Stomach (tissue), 9 donors: Measurements from ENCODE around the gene MRPL55. TPM values are rescaled to one million over a fixed set of nuclear protein-coding genes. Genes with fewer than 3 reads are reported as not detected.

Experiments used
- DNase-seq, 2 donors: peaks; one replicate each; pipeline versions ENCODE4 v3.0.0 to v3.0.0-alpha.2; 2013 to 2019
- H3K27ac ChIP-seq, 5 donors: fragments of 200-600 bp in 4 of 5; sonication (generic) in 4 of 5; one replicate each; pipeline ENCODE4 v1.5.1; 2013 to 2019; ENCODE audit warnings: mild to moderate bottlenecking in 1 of 5, moderate library complexity in 1 of 5
- H3K27me3 ChIP-seq, 3 donors: fragments of 200-600 bp; sonication (generic); one replicate each; pipeline ENCODE4 v1.5.1; 2017 to 2019; ENCODE audit warnings: mixed run types in 1 of 3
- H3K36me3 ChIP-seq, 4 donors: fragments of 200-600 bp; sonication (generic); 1 replicate in 3 of 4; 2 replicates in 1 of 4; pipeline ENCODE4 v1.5.1; 2016 to 2019
- H3K4me1 ChIP-seq, 4 donors: fragments of 200-600 bp; sonication (generic); one replicate each; pipeline ENCODE4 v1.5.1; 2016 to 2019
- H3K4me3 ChIP-seq, 4 donors: fragments of 200-600 bp; sonication (generic) in 3 of 4; one replicate each; pipeline ENCODE4 v1.5.1; 2016 to 2019; ENCODE audit warnings: mild to moderate bottlenecking in 1 of 4
- H3K9me3 ChIP-seq, 4 donors: fragments of 200-600 bp; sonication (generic); one replicate each; pipeline ENCODE4 v1.5.1; 2016 to 2019
- EP300 ChIP-seq: sonication (generic); formaldehyde crosslinking; IDR thresholded peaks from one replicate; pipeline ENCODE4 v1.6.1; 2017; ENCODE audit warnings: antibody characterized with exemption
- POLR2A ChIP-seq, 4 donors: fragments of 450-650 bp; IDR thresholded peaks; one replicate each; pipeline ENCODE4 v1.6.1; 2016; ENCODE audit warnings: antibody characterized with exemption in 4 of 4, control low read depth in 2 of 4, mild to moderate bottlenecking in 1 of 4, moderate library complexity in 1 of 4
- POLR2AphosphoS5 ChIP-seq, 3 donors: sonication (generic); formaldehyde crosslinking; IDR thresholded peaks; one replicate each; pipeline ENCODE4 v1.6.1; 2016; ENCODE audit warnings: antibody characterized with exemption in 3 of 3
- WGBS, 5 donors: extraction: QIAGEN DNeasy Blood & Tissue Kit in 3 of 5; methylation state at CpG; one replicate each; pipeline versions ENCODE4 v1.1.5 to v1.1.7; 2013 to 2018; 5-methylcytosine and 5-hydroxymethylcytosine counted together
- intact Hi-C: fragments of 100-400 bp; cut with DNase I; formaldehyde crosslinking; loops from one replicate; pipeline ENCODE4 v1.15.1; 2023; ENCODE audit warnings: low total_unique reads
- polyA plus RNA-seq, 3 donors: library from polyadenylated mRNA; stranded (reverse); fragments of 200-250 nt; gene quantifications; one replicate each; pipeline ENCODE4 v1.2.3, GENCODE V29; 2013
- total RNA-seq, 5 donors: library from RNA; depleted of rRNA; stranded (reverse); fragments of >200 nt; gene quantifications; one replicate each; pipeline versions ENCODE4 v1.1.0 to v1.2.3, GENCODE V29; 2014 to 2016
- TF ChIP-seq, protein P1 (sequence below), 7 experiments: fragments of 450-650 bp in 4 of 7; fragments of 200-600 bp in 3 of 7; sonication (generic) in 3 of 7; IDR thresholded peaks; one replicate each; pipeline ENCODE4 v1.5.1; 2016 to 2019; ENCODE audit warnings: antibody characterized with exemption in 7 of 7, control low read depth in 2 of 7, mild to moderate bottlenecking in 1 of 7
- donor health status: healthy with polysubstance abuse.
- donor health status: Bipolar disorder and iron deficiency.
- donor health status: healthy.

The MRPL55 gene
- total and polyA plus RNA-seq, 8 donors = 18.7 to 158 (median 100) TPM

DNA sequence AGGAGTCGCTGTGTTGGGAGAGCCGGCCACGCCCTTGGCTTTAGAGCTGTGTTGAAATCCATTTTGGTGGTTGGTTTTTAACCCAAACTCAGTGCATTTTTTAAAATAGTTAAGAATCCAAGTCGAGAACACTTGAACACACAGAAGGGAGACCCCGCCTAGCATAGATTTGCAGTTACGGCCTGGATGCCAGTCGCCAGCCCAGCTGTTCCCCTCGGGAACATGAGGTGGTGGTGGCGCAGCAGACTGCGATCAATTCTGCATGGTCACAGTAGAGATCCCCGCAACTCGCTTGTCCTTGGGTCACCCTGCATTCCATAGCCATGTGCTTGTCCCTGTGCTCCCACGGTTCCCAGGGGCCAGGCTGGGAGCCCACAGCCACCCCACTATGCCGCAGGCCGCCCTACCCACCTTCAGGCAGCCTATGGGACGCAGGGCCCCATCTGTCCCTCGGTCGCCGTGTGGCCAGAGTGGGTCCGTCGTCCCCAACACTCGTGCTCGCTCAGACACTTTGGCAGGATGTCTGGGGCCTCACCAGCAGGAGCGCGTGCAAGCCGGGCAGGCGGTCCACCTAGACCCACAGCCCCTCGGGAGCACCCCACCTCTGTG lies 10.7 kb downstream of the MRPL55 start:
- DNase-seq = no peak
- WGBS, 5 donors = 87 to 89% (median 88%) methylated on average over 22 to 28 of the region's 28 CpGs
- peaks cover 49 to 64% (median 58%) of the 10 kb centered on the region in 4 donors for H3K36me3 ChIP-seq

GRCh38 chr1:228097333-228098081 lies 11.6 kb downstream of the MRPL55 start:
- Histone ChIP-seq H3K9me3 (peaks cover 0 to 13% (median 8%) of the 10 kb centered on the region in 4 donors), H3K4me1 (peaks cover 20 to 66% (median 58%) of the 10 kb centered on the region in 4 donors), H3K4me3 (no peak overlapping the region), H3K27ac (no peak overlapping the region), H3K36me3 (peaks cover 49 to 71% (median 59%) of the 10 kb centered on the region in 4 donors), H3K27me3 (no peaks in the 10 kb centered on the region)
- DNase-seq = peak in 1 of 2 donors; percentile 21
- 82 to 88% (median 87%) methylated on average over 31 to 34 of the region's 34 CpGs for WGBS, 5 donors
- TF ChIP-seq EP300 = no peak
- TF ChIP-seq, protein P1, sequence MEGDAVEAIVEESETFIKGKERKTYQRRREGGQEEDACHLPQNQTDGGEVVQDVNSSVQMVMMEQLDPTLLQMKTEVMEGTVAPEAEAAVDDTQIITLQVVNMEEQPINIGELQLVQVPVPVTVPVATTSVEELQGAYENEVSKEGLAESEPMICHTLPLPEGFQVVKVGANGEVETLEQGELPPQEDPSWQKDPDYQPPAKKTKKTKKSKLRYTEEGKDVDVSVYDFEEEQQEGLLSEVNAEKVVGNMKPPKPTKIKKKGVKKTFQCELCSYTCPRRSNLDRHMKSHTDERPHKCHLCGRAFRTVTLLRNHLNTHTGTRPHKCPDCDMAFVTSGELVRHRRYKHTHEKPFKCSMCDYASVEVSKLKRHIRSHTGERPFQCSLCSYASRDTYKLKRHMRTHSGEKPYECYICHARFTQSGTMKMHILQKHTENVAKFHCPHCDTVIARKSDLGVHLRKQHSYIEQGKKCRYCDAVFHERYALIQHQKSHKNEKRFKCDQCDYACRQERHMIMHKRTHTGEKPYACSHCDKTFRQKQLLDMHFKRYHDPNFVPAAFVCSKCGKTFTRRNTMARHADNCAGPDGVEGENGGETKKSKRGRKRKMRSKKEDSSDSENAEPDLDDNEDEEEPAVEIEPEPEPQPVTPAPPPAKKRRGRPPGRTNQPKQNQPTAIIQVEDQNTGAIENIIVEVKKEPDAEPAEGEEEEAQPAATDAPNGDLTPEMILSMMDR (IDR thresholded peaks at IDR 0.05) = no peak
- no peak for TF ChIP-seq POLR2AphosphoS5 (IDR thresholded peaks at IDR 0.05)
- TF ChIP-seq POLR2A (IDR thresholded peaks at IDR 0.05) = no peak
- intact Hi-C loops = loop anchor here (10.0 kb wide), 1 partner anchor 47 kb away; the partner anchor contains the start of genes GJC2 and GUK1

More for the DNA sequence above, 10.7 kb downstream of the MRPL55 start:
- intact Hi-C loops = loop anchor here (10.0 kb wide), 1 partner anchor 46 kb away; the partner anchor contains the start of genes GJC2 and GUK1
- Histone ChIP-seq H3K4me3 (no peak overlapping the region), H3K4me1 (peaks cover 15 to 60% (median 54%) of the 10 kb centered on the region in 4 donors), H3K27me3 (no peaks in the 10 kb centered on the region), H3K27ac (no peak overlapping the region), H3K9me3 (peaks cover 0 to 13% (median 8%) of the 10 kb centered on the region in 4 donors)
- TF ChIP-seq EP300 (no peak), POLR2AphosphoS5 (IDR thresholded peaks at IDR 0.05) (no peak), POLR2A (IDR thresholded peaks at IDR 0.05) (no peak)
- TF ChIP-seq, protein P1 (IDR thresholded peaks at IDR 0.05) = no peak

- Histone ChIP-seq H3K4me1 (peaks cover 20 to 66% (median 58%) of the 10 kb centered on the region in 4 donors), H3K36me3 (peaks cover 49 to 75% (median 61%) of the 10 kb centered on the region in 4 donors), H3K27me3 (no peaks in the 10 kb centered on the region), H3K27ac (no peak overlapping the region), H3K9me3 (peaks cover 0 to 13% (median 8%) of the 10 kb centered on the region in 4 donors), H3K4me3 (no peak overlapping the region)
- TF ChIP-seq, protein P1 (IDR thresholded peaks at IDR 0.05) = no peak
- TF ChIP-seq EP300 (no peak), POLR2A (IDR thresholded peaks at IDR 0.05) (no peak)
- intact Hi-C loops = loop anchor here (10.0 kb wide), 1 partner anchor 48 kb away; the partner anchor contains the start of genes GJC2 and GUK1
- no peak for DNase-seq
- 85 to 96% (median 92%) methylated on average over 9 to 13 of the region's 13 CpGs for WGBS, 5 donors
These were observed 12.4 kb downstream of the MRPL55 start for GRCh38 chr1:228096416-228097332.
